BJ (cell line): ENCODE results near the gene MYO1D. TPM values are rescaled to one million over a fixed set of nuclear protein-coding genes. Genes with fewer than 3 reads are reported as not detected.

Experiments
- CTCF ChIA-PET: fragments of 350-600 bp; formaldehyde crosslinking; extraction: SDS; loops from one replicate; lab custom pipeline; 2021; ENCODE audit warnings: antibody characterized with exemption, inconsistent platforms; lab: Yijun Ruan, JAX
- POLR2A ChIA-PET: fragments of 300-600 bp; sonication (Branson Sonifier 250); formaldehyde crosslinking; extraction: SDS; loops from one replicate; lab custom pipeline; 2021; ENCODE audit warnings: antibody characterized with exemption; lab: Charles Lee
- DNase-seq: peaks from one replicate; pipeline ENCODE4 v3.0.0-alpha.2; 2011; ENCODE audit warnings: low read depth
- H3K27me3 ChIP-seq: 2 replicates; pipeline ENCODE4 v1.6.0; 2011; ENCODE audit warnings: low read length; ENCODE audit not compliant: control insufficient read depth, insufficient read depth
- H3K36me3 ChIP-seq: 2 replicates; pipeline ENCODE4 v1.5.1; 2011; ENCODE audit warnings: low read length; ENCODE audit not compliant: control insufficient read depth, insufficient read depth
- H3K4me3 ChIP-seq: 2 replicates; pipeline ENCODE4 v1.5.1; 2011; ENCODE audit warnings: low read depth, mild to moderate bottlenecking, control low read depth, low read length
- CTCF ChIP-seq: IDR thresholded peaks from 2 replicates; pipeline ENCODE4 v1.5.1; 2011; ENCODE audit warnings: low read depth, mild to moderate bottlenecking, control low read depth, inconsistent platforms, low read length, moderate library complexity; ENCODE audit not compliant: insufficient read depth
- polyA plus RNA-seq: library from polyadenylated mRNA; depleted of rRNA; stranded (reverse); fragments of >200 nt; gene quantifications from 2 replicates; pipeline ENCODE4 v1.2.3, GENCODE V29; 2011

Gene MYO1D
- polyA plus RNA-seq, 1 experiment, result 23.6 TPM

GRCh38 chr17:32588982-32589381 is 287.9 kb downstream of the MYO1D start:
- H3K4me3 ChIP-seq, result no peak overlapping the region
- no peaks in the 10 kb centered on the region for H3K27me3 ChIP-seq
- ChIA-PET CTCF (interaction anchor here (0.6 to 1.0 kb wide), 2 partner anchors 138 to 176 kb away, joined by 3 read pairs; no protein-coding TSS in a partner anchor), POLR2A (no interaction called here)
- no peaks in the 10 kb centered on the region for H3K36me3 ChIP-seq
- DNase-seq, result no peak
- TF ChIP-seq CTCF, result no peak

GRCh38 chr17:32588135-32588534 is 288.8 kb downstream of the MYO1D start:
- CTCF ChIA-PET, result no interaction called here
- H3K27me3 ChIP-seq, result no peaks in the 10 kb centered on the region
- POLR2A ChIA-PET, result no interaction called here
- no peak overlapping the region for H3K4me3 ChIP-seq
- H3K36me3 ChIP-seq, result no peaks in the 10 kb centered on the region
- TF ChIP-seq CTCF, result no peak
- no peak for DNase-seq

DNA sequence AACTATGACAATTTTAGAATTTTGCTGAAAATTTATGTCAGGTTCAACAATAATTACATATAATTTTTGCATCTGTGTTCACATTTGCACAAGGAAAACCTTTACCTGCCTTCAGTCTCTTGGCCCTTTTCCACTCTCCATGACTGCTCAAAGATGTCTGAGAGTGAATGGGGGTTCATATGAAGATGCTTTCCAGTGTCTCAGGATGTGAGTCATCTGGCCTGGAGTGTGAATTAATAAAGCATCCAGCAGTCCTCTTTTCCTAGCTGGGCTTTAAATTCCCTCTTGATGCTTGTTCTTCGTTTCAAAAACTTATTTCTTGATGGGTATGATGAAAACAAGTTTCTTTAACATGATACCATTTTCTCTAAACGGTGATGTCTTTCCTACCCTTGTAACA is 290.3 kb downstream of the MYO1D start:
- POLR2A ChIA-PET, result no interaction called here
- H3K27me3 ChIP-seq, result no peaks in the 10 kb centered on the region
- TF ChIP-seq CTCF, result no peak
- H3K4me3 ChIP-seq, result no peak overlapping the region
- CTCF ChIA-PET, result interaction anchor here (1.0 to 1.1 kb wide), 2 partner anchors 117 to 1165 kb away, joined by 3 read pairs; no protein-coding TSS in a partner anchor
- H3K36me3 ChIP-seq, result no peaks in the 10 kb centered on the region
- DNase-seq, result peak; percentile 23

DNA sequence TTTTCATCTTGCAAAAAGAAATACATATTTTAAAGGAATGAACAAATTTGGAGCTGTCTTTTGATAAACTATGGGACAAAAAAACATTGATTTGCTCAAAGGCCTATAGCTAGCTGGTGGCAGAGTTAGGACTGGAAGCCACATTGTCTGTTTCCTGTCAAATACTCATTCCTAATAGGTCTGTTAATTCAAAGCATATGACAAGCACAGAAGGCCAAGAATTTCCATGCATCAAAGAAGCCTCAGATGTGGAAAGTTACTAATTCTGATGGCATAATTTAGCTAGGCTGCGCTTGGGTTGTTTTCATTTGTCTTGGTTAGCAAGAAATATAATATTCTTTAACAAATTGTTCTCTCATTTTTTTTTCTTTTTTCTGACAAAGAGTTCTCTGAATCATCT is 292.1 kb downstream of the MYO1D start:
- Histone ChIP-seq H3K36me3 (no peaks in the 10 kb centered on the region), H3K4me3 (no peak overlapping the region), H3K27me3 (no peaks in the 10 kb centered on the region)
- ChIA-PET CTCF (no interaction called here), POLR2A (no interaction called here)
- DNase-seq, result no peak
- no peak for TF ChIP-seq CTCF

DNA sequence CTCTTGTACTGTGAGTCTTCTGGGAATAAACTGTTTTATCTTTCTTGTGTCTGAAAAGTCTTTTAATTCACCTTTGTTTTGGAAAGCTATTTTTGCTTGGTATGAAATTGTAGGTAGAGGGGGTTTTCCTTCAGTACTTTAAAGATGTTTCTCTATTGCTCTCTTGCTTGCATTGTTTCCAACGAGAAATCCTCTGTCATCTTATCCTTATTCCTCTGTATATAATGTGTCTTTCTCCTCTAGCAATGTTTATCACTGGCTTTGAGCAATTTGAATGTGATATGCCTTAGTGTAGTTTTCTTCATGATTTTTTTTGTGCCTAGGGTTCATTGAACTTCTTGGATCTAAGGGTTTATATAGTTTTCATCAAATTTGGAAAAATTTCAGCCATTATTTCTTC is 293.9 kb downstream of the MYO1D start:
- Histone ChIP-seq H3K4me3 (no peak overlapping the region), H3K27me3 (no peaks in the 10 kb centered on the region), H3K36me3 (no peaks in the 10 kb centered on the region)
- ChIA-PET POLR2A (no interaction called here), CTCF (no interaction called here)
- DNase-seq, result no peak
- TF ChIP-seq CTCF, result no peak
